HFFc6 (cell line): ENCODE measurements around the gene UAP1L1. TPM values are rescaled to one million over a fixed set of nuclear protein-coding genes. Genes with fewer than 3 reads are reported as not detected.

ENCODE experiments used
- DNase-seq: peaks from one replicate; pipeline ENCODE4 v3.0.0-alpha.2; 2018
- H3K27ac Mint-ChIP-seq: 2 replicates; pipeline ENCODE4 v1.8.0; 2020; ENCODE audit warnings: mild to moderate bottlenecking, mixed read lengths
- H3K27me3 Mint-ChIP-seq: 2 replicates; pipeline ENCODE4 v1.8.0; 2021; ENCODE audit warnings: mild to moderate bottlenecking, moderate library complexity, mixed read lengths; ENCODE audit not compliant: insufficient read depth
- H3K36me3 Mint-ChIP-seq: 2 replicates; pipeline ENCODE4 v1.8.0; 2021; ENCODE audit warnings: low read depth, mixed read lengths
- H3K4me1 Mint-ChIP-seq: 2 replicates; pipeline ENCODE4 v1.8.0; 2020; ENCODE audit warnings: low read depth, mixed read lengths
- H3K4me3 Mint-ChIP-seq: 2 replicates; pipeline ENCODE4 v1.8.0; 2020; ENCODE audit warnings: mild to moderate bottlenecking, moderate library complexity, mixed read lengths
- H3K9me3 Mint-ChIP-seq: 2 replicates; pipeline ENCODE4 v1.8.0; 2020; ENCODE audit warnings: mild to moderate bottlenecking, mixed read lengths
- CTCF ChIP-seq: fragments of 200-600 bp; sonication (generic); IDR thresholded peaks from 2 replicates; pipeline ENCODE4 v1.5.0; 2021; ENCODE audit warnings: antibody characterized with exemption, mild to moderate bottlenecking
- total RNA-seq, 6 experiments: library from RNA; stranded (reverse); fragmentation: NEBNext Ultra II Directional; extraction: Animal tissue kit (Norgen Biotek cat#: 25700); gene quantifications; 2 replicates in 1 of 6; 3 replicates in 5 of 6; pipeline ENCODE4 v1.2.3, GENCODE V29; 2021

UAP1L1 gene
- total RNA-seq, 6 experiments from 2014 or later = 9.4 to 13.1 (median 10.6) TPM

GRCh38 chr9:137088121-137088520 lies 10.8 kb downstream of the UAP1L1 start:
- Mint-ChIP-seq H3K4me3 (peak overlapping the region; percentile 94), H3K4me1 (peaks cover 45% of the 10 kb centered on the region), H3K36me3 (peaks cover 4% of the 10 kb centered on the region; the same call in 1 of the 2 replicates), H3K9me3 (no peaks in the 10 kb centered on the region), H3K27ac (peak overlapping the region; percentile 81; the same call in 1 of the 2 replicates), H3K27me3 (peaks cover 3% of the 10 kb centered on the region)
- DNase-seq = no peak
- TF ChIP-seq CTCF = no peak

GRCh38 chr9:137089232-137089947 lies 12.1 kb downstream of the UAP1L1 start:
- peaks cover 34% of the 10 kb centered on the region for H3K4me1 Mint-ChIP-seq
- H3K27me3 Mint-ChIP-seq = no peaks in the 10 kb centered on the region; the same call in none of the 2 replicates
- DNase-seq = no peak
- no peak overlapping the region for H3K4me3 Mint-ChIP-seq
- H3K36me3 Mint-ChIP-seq = peaks cover 9% of the 10 kb centered on the region; the same call in 1 of the 2 replicates
- H3K27ac Mint-ChIP-seq = no peak overlapping the region
- H3K9me3 Mint-ChIP-seq = no peaks in the 10 kb centered on the region
- TF ChIP-seq CTCF = no peak

- H3K4me1 Mint-ChIP-seq = no peaks in the 10 kb centered on the region
- no peak overlapping the region for H3K4me3 Mint-ChIP-seq
- H3K36me3 Mint-ChIP-seq = peaks cover 22% of the 10 kb centered on the region
- no peak overlapping the region for H3K27ac Mint-ChIP-seq
- H3K27me3 Mint-ChIP-seq = no peaks in the 10 kb centered on the region
- DNase-seq = no peak
- peak; percentile 43; the same call in 1 of the 2 replicates for TF ChIP-seq CTCF
- no peaks in the 10 kb centered on the region for H3K9me3 Mint-ChIP-seq
These were observed 18.6 kb downstream of the UAP1L1 start for GRCh38 chr9:137095664-137096517.

GRCh38 chr9:137096785-137097546 lies 19.6 kb downstream of the UAP1L1 start:
- H3K4me1 Mint-ChIP-seq = no peaks in the 10 kb centered on the region
- no peaks in the 10 kb centered on the region for H3K9me3 Mint-ChIP-seq
- no peaks in the 10 kb centered on the region for H3K27me3 Mint-ChIP-seq
- no peak overlapping the region for H3K27ac Mint-ChIP-seq
- H3K4me3 Mint-ChIP-seq = no peak overlapping the region
- DNase-seq = no peak
- TF ChIP-seq CTCF = no peak
- peaks cover 22% of the 10 kb centered on the region for H3K36me3 Mint-ChIP-seq

- no peak for TF ChIP-seq CTCF
- Mint-ChIP-seq H3K9me3 (no peaks in the 10 kb centered on the region), H3K4me1 (no peaks in the 10 kb centered on the region), H3K4me3 (no peak overlapping the region), H3K27me3 (no peaks in the 10 kb centered on the region), H3K36me3 (peaks cover 22% of the 10 kb centered on the region), H3K27ac (no peak overlapping the region)
- DNase-seq = no peak
These were observed 20.6 kb downstream of the UAP1L1 start for GRCh38 chr9:137097761-137098462.
